ENCODE data around the gene NCKAP5. TPM values are rescaled to one million over a fixed set of nuclear protein-coding genes. Genes with fewer than 3 reads are reported as not detected.

NCKAP5 gene
- total RNA-seq, 1 experiment from 2014 or later, result not detected

GRCh38 chr2:133553838-133554408 is 14.3 kb downstream of the NCKAP5 start:
- ChIA-PET CTCF (interaction anchor here (0.6 kb wide), 1 partner anchor 167 kb away, joined by 3 read pairs; no protein-coding TSS in a partner anchor), POLR2A (no interaction called here)
- TF ChIP-seq, protein P1, sequence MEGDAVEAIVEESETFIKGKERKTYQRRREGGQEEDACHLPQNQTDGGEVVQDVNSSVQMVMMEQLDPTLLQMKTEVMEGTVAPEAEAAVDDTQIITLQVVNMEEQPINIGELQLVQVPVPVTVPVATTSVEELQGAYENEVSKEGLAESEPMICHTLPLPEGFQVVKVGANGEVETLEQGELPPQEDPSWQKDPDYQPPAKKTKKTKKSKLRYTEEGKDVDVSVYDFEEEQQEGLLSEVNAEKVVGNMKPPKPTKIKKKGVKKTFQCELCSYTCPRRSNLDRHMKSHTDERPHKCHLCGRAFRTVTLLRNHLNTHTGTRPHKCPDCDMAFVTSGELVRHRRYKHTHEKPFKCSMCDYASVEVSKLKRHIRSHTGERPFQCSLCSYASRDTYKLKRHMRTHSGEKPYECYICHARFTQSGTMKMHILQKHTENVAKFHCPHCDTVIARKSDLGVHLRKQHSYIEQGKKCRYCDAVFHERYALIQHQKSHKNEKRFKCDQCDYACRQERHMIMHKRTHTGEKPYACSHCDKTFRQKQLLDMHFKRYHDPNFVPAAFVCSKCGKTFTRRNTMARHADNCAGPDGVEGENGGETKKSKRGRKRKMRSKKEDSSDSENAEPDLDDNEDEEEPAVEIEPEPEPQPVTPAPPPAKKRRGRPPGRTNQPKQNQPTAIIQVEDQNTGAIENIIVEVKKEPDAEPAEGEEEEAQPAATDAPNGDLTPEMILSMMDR (IDR thresholded peaks at IDR 0.05; ENCODE audit: unreplicated experiment), result no peak
- BruUV-seq (replicated peaks), result no TSS peak
- no peaks in the 10 kb centered on the region for H3K4me1 Mint-ChIP-seq (ENCODE audit: insufficient read depth, unreplicated experiment)
- H3K27ac Mint-ChIP-seq (ENCODE audit: low read depth, unreplicated experiment), result no peak overlapping the region
- no peak for DNase-seq (ENCODE audit: unreplicated experiment)
- no peaks in the 10 kb centered on the region for H3K36me3 Mint-ChIP-seq (ENCODE audit: insufficient read depth, unreplicated experiment)
- intact Hi-C loops (cut with micrococcal nuclease), result no loop called here
- H3K27me3 Mint-ChIP-seq (ENCODE audit: insufficient read depth, unreplicated experiment), result no peaks in the 10 kb centered on the region
- H3K4me3 Mint-ChIP-seq (ENCODE audit: unreplicated experiment), result no peak overlapping the region
- H3K9me3 Mint-ChIP-seq (ENCODE audit: unreplicated experiment), result no peaks in the 10 kb centered on the region

DNA sequence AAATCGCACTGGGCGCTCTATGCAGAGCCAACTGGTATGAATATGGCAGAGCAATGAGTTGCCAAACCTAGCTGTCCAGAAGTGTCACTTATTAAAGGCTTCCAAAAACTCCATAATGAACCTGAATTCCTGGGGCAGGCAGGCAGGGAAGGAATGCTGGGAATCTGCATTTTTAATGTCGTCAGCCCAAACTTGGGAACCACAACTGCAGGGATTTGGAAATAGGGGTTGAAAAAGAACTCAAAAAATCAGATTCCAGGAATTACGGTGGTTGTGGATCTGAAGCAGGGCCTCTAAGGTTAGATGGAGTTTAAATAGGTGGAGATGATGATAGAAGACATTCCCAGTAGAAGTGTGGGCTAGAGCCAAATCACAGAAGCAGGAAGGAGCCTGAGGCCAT is 15.0 kb downstream of the NCKAP5 start:
- no peaks in the 10 kb centered on the region for H3K9me3 Mint-ChIP-seq (ENCODE audit: unreplicated experiment)
- TF ChIP-seq, protein P1 (IDR thresholded peaks at IDR 0.05; ENCODE audit: unreplicated experiment), result no peak
- CTCF ChIA-PET, result no interaction called here
- DNase-seq (ENCODE audit: unreplicated experiment), result no peak
- POLR2A ChIA-PET, result no interaction called here
- H3K36me3 Mint-ChIP-seq (ENCODE audit: insufficient read depth, unreplicated experiment), result no peaks in the 10 kb centered on the region
- intact Hi-C loops (cut with micrococcal nuclease), result no loop called here
- no peaks in the 10 kb centered on the region for H3K4me1 Mint-ChIP-seq (ENCODE audit: insufficient read depth, unreplicated experiment)
- no peak overlapping the region for H3K4me3 Mint-ChIP-seq (ENCODE audit: unreplicated experiment)
- BruUV-seq (replicated peaks), result no TSS peak
- H3K27ac Mint-ChIP-seq (ENCODE audit: low read depth, unreplicated experiment), result no peak overlapping the region
- H3K27me3 Mint-ChIP-seq (ENCODE audit: insufficient read depth, unreplicated experiment), result no peaks in the 10 kb centered on the region

DNA sequence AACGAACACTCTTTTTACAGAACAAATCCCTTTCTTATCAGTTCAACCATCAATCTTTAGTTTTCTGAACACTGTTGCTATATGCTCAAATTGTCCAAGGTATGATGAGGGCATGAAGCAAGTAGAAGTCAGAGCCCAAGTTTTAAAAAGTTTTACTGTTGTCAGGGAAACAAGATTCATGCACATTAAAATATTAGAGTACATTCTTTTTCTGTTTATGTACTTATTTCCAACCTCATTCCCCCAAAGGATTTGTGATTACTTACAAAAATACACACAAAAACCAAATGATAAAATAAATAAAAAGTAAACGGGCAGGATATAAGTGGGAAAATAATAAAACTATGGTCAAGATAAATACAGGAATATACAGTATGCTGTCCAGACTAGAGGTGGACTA is 15.4 kb downstream of the NCKAP5 start:
- no peak overlapping the region for H3K27ac Mint-ChIP-seq (ENCODE audit: low read depth, unreplicated experiment)

DNA sequence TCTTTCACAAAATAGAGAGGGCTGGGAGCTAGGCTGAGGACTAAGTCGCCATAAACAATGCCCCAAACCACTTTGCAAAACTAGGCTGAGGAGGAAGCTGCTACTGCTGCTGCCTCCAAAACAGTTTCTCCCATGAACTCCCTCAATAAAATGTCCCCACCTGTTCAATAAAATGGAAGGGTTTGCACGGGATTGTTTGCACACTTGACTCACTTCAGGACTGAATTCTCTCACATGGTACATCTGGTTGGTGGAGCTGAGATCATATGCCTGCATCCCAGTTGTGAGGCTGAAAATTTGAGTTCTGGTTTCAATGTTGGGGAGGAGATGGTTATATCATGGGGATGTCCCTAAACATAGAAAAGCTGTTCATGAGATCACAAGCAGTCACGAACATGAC is 26.5 kb downstream of the NCKAP5 start:
- no TSS peak for BruUV-seq (replicated peaks)
- Mint-ChIP-seq H3K4me3 (ENCODE audit: unreplicated experiment) (no peak overlapping the region), H3K27ac (ENCODE audit: low read depth, unreplicated experiment) (no peak overlapping the region), H3K4me1 (ENCODE audit: insufficient read depth, unreplicated experiment) (no peaks in the 10 kb centered on the region), H3K27me3 (ENCODE audit: insufficient read depth, unreplicated experiment) (no peaks in the 10 kb centered on the region), H3K36me3 (ENCODE audit: insufficient read depth, unreplicated experiment) (no peaks in the 10 kb centered on the region), H3K9me3 (ENCODE audit: unreplicated experiment) (no peaks in the 10 kb centered on the region)
- no peak for DNase-seq (ENCODE audit: unreplicated experiment)
- intact Hi-C loops (cut with micrococcal nuclease), result no loop called here
- TF ChIP-seq, protein P1 (IDR thresholded peaks at IDR 0.05; ENCODE audit: unreplicated experiment), result no peak
- ChIA-PET POLR2A (no interaction called here), CTCF (interaction anchor here (0.6 to 1.2 kb wide), 3 partner anchors 9 to 57 kb away, joined by 3 to 5 read pairs (median 4); no protein-coding TSS in a partner anchor)

More for the DNA sequence above, 15.4 kb downstream of the NCKAP5 start:
- TF ChIP-seq, protein P1 (IDR thresholded peaks at IDR 0.05; ENCODE audit: unreplicated experiment), result no peak
- Mint-ChIP-seq H3K9me3 (ENCODE audit: unreplicated experiment) (no peaks in the 10 kb centered on the region), H3K36me3 (ENCODE audit: insufficient read depth, unreplicated experiment) (no peaks in the 10 kb centered on the region), H3K27me3 (ENCODE audit: insufficient read depth, unreplicated experiment) (no peaks in the 10 kb centered on the region), H3K4me1 (ENCODE audit: insufficient read depth, unreplicated experiment) (no peaks in the 10 kb centered on the region), H3K4me3 (ENCODE audit: unreplicated experiment) (no peak overlapping the region)
- CTCF ChIA-PET, result no interaction called here
- POLR2A ChIA-PET, result no interaction called here
- no TSS peak for BruUV-seq (replicated peaks)
- DNase-seq (ENCODE audit: unreplicated experiment), result no peak
- intact Hi-C loops (cut with micrococcal nuclease), result no loop called here

All from MCF 10A (cell line).